ENCODE results near the gene JTB. TPM values are rescaled to one million over a fixed set of nuclear protein-coding genes. Genes with fewer than 3 reads are reported as not detected.
"Not testable (repeated sequence)": the region's sequence is repeated elsewhere in the genome, so short reads cannot be mapped to it uniquely, and the experiment has no call there.

Gene JTB
- total and polyA plus RNA-seq, 2 of the 4 experiments (the other 2 are of a cell fraction), result 123 to 138 TPM

DNA sequence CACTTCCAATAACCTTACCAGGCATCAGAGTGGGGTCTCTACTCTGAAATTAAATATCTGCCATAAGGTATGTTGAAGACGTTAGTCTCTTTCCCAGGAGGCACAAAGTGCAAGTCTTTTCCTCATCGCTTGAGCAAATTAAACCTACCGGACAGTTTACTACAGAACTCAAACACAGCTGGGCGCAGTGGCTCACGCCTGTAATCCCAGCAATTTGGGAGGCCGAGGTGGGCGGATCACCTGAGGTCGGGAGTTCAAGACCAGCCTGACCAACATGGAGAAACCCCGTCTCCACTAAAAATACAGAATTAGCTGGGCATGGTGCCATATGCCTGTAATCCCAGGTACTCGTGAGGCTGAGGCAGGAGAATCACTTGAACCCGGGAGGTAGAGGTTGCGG lies 1.6 kb upstream of the JTB start:
- H2AK5ac ChIP-seq (ENCODE audit: low read depth, low read length); H2AFZ ChIP-seq (replicated peaks; ENCODE audit: low read length, poor library complexity); BruUV-seq (replicated peaks); intact Hi-C loops (cut with micrococcal nuclease); POLR2A ChIA-PET (ENCODE audit: unreplicated experiment); H4K8ac ChIP-seq (ENCODE audit: low read depth in 2 of 2, low read length in 2 of 2); H3K4me1 ChIP-seq (ENCODE audit: control insufficient read depth, insufficient read depth, low read length); ATAC-seq (ENCODE audit: low read depth); H2BK120ac ChIP-seq (ENCODE audit: low read depth, low read length); H4K20me1 ChIP-seq (ENCODE audit: insufficient read depth, low read length); H2BK15ac ChIP-seq (ENCODE audit: low read depth, low read length); H2AK9ac ChIP-seq (replicated peaks; ENCODE audit: low read depth, low read length, poor library complexity); H3K4me2 ChIP-seq (ENCODE audit: low read depth, low read length); H2BK5ac ChIP-seq (ENCODE audit: low read depth, low read length, poor library complexity, severe bottlenecking); DNase-seq; H3K56ac ChIP-seq (ENCODE audit: extremely low read depth, insufficient read depth, low read length); H3K18ac ChIP-seq (ENCODE audit: low read depth, low read length); H3K14ac ChIP-seq (replicated peaks; ENCODE audit: low read depth, low read length); H4K91ac ChIP-seq (ENCODE audit: insufficient read depth, low read depth, low read length); H3K4ac ChIP-seq (ENCODE audit: low read depth, low read length); H3K23ac ChIP-seq (ENCODE audit: low read depth, low read length); CTCF ChIA-PET; H4K5ac ChIP-seq (ENCODE audit: low read depth, low read length); H3K9me3 ChIP-seq (ENCODE audit: control insufficient read depth, insufficient read depth, low read length); H3K9ac ChIP-seq (ENCODE audit: low read depth, low read length); dilution Hi-C loops (cut with HindIII; ENCODE audit: low sequenced_read_pairs, unreplicated experiment); H3K4me3 ChIP-seq (ENCODE audit: insufficient read depth, low read depth, low read length); H3K27me3 ChIP-seq (ENCODE audit: control insufficient read depth, insufficient read depth, low read length); H3K27ac ChIP-seq (ENCODE audit: insufficient read depth, low read length); H2BK20ac ChIP-seq (ENCODE audit: low read depth, low read length): not testable (repeated sequence)
- 100% methylated on average over 1 of the region's 12 CpGs; no CpG with 5 or more reads in 1 of the 2 experiments for WGBS, 2 experiments (ENCODE audit: extremely low coverage in 2 of 2, insufficient read length in 1 of 2)
- peaks cover 25 to 53% of the 10 kb centered on the region in 2 experiments for H3K79me1 ChIP-seq (ENCODE audit: low read depth in 1 of 2, low read length in 2 of 2)
- H3K9me1 ChIP-seq (ENCODE audit: insufficient read depth, low read length), result peaks cover 15% of the 10 kb centered on the region; the same call in 1 of the 2 replicates
- peaks cover 34% of the 10 kb centered on the region for H3K36me3 ChIP-seq (ENCODE audit: control insufficient read depth, insufficient read depth, low read length)
- in situ Hi-C loops (cut with MboI; ENCODE audit: low sequenced_read_pairs), result loop anchor here (10.0 kb wide), 1 partner anchor 304 kb away; the partner anchor contains the start of genes ILF2 and NPR1
